Measurements from ENCODE around the gene HOXD10. TPM values are rescaled to one million over a fixed set of nuclear protein-coding genes. Genes with fewer than 3 reads are reported as not detected.

HOXD10 gene
- total RNA-seq, 1 donor from 2014 or later = not detected

DNA sequence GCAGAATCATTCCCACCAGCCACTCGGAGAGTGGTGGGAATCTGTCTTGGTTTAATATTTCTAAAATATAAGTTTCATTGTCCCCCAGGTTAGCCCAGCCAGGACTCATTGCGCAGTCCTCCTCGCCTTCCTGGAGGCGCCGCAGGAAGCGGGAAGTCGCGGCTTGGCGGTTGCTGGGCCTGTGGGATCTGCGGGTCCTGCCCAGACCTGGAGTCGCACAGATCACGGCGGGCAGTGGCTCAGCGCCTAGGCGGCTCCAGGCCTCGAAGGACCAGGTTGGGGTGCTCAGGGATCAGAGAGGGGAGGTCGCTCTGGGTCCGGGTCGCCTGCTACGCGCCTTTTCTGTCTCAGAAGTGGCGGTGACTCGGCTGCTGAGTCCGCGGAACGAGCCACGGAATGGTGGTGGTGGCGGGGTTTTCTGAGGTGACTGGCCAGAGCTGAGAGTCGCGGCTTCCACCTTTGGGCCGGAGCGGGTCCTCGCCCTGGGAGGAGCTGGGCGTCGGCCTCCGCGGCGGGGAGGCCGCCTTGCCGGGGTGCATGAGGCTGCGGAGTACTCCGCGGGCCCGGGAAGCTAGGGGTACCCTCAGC is 43.2 kb downstream of the HOXD10 start:
- Mint-ChIP-seq H3K36me3 (ENCODE audit: low read depth) (peaks cover 12% of the 10 kb centered on the region), H3K4me1 (ENCODE audit: low read depth) (peaks cover 6% of the 10 kb centered on the region), H3K27me3 (ENCODE audit: low read depth) (peaks cover 82% of the 10 kb centered on the region), H3K9me3 (ENCODE audit: low read depth) (peaks cover 7% of the 10 kb centered on the region), H3K4me3 (ENCODE audit: unreplicated experiment) (no peak overlapping the region), H3K27ac (ENCODE audit: unreplicated experiment) (no peak overlapping the region)
- TF ChIP-seq, protein P1, sequence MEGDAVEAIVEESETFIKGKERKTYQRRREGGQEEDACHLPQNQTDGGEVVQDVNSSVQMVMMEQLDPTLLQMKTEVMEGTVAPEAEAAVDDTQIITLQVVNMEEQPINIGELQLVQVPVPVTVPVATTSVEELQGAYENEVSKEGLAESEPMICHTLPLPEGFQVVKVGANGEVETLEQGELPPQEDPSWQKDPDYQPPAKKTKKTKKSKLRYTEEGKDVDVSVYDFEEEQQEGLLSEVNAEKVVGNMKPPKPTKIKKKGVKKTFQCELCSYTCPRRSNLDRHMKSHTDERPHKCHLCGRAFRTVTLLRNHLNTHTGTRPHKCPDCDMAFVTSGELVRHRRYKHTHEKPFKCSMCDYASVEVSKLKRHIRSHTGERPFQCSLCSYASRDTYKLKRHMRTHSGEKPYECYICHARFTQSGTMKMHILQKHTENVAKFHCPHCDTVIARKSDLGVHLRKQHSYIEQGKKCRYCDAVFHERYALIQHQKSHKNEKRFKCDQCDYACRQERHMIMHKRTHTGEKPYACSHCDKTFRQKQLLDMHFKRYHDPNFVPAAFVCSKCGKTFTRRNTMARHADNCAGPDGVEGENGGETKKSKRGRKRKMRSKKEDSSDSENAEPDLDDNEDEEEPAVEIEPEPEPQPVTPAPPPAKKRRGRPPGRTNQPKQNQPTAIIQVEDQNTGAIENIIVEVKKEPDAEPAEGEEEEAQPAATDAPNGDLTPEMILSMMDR (IDR thresholded peaks at IDR 0.05) = no peak
- DNase-seq (ENCODE audit: low spot score) = no peak

DNA sequence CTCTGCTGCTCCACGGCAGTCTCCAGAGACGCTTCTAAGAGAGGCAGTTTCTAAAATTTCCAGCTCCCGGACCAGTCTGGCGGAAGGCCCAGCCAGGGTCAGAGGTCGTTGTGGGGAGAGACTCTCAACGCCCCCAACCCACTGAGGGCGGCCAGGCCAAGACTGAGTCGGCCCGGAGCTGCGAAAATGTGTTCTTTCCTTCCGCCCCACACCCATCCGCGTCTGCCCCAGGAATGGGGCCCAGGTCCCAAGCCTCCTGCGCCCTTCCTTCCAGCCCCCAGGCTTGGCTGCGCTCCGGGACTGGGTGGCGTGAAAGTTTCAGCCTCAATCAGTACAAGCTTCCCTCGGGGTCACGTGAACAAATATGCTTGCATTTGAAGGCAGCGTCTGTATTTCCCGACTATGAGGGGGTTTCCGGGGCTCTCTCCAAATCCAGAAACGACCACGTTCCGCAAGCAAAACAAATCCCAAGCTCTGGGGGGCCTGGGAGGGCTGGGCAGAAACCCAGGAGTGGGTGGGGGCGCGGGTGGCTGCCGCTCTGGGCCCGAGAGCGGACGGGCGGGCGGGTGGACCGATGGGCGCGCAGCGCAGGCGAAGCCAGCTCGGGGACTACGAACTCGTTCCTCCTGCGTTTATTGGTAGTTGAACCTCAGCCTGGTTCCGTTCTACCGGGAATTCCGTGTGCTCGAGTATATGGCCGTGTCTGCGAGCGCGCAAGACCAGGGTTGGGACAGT is 43.8 kb downstream of the HOXD10 start:
- peaks cover 7% of the 10 kb centered on the region for H3K9me3 Mint-ChIP-seq (ENCODE audit: low read depth)
- no peak overlapping the region for H3K27ac Mint-ChIP-seq (ENCODE audit: unreplicated experiment)
- H3K36me3 Mint-ChIP-seq (ENCODE audit: low read depth) = peaks cover 12% of the 10 kb centered on the region
- H3K4me1 Mint-ChIP-seq (ENCODE audit: low read depth) = peaks cover 6% of the 10 kb centered on the region
- no peak overlapping the region for H3K4me3 Mint-ChIP-seq (ENCODE audit: unreplicated experiment)
- TF ChIP-seq, protein P1 (IDR thresholded peaks at IDR 0.05) = no peak
- no peak for DNase-seq (ENCODE audit: low spot score)
- H3K27me3 Mint-ChIP-seq (ENCODE audit: low read depth) = peaks cover 83% of the 10 kb centered on the region

DNA sequence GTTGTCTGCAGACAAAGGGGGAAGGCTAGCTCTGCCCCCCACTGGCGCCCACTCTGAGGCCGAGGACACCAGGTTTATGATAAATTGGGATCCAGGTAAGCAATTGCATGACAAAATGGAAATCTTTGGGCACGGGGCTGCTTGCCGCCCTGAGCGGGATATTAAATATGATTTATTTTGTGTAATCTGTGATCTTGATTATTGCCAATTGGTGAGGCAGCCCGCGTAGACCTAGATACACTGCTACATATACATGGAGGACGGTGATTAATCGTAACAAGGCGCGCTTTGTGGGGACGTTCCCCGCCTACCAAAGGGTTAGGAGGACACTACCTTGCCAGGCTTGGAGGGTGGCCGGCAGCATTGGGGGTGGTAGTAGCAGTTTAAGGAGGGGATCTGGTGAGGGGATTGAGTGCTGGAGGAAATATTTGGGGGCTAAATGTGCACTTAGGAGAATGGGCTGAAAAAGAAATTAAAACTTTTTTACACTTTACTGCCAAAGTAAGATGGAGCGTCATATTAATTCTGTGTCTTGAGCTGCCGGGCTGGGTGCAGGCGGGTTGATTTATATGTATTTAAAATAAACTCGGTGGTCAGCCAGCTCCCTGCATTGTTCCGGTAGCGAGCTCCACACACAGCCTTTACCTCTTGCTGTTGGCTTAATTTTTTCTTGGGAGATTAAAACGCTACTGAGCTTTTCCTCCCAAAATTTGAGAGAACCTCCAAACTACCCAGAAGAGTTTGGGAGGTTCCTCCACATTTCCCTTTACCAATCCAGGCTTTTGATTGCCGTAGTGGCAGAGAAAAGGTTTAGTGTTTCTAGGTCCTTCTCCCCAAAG is 44.6 kb downstream of the HOXD10 start:
- Mint-ChIP-seq H3K4me1 (ENCODE audit: low read depth) (peaks cover 6% of the 10 kb centered on the region), H3K4me3 (ENCODE audit: unreplicated experiment) (no peak overlapping the region), H3K36me3 (ENCODE audit: low read depth) (peaks cover 12% of the 10 kb centered on the region), H3K9me3 (ENCODE audit: low read depth) (peaks cover 7% of the 10 kb centered on the region), H3K27me3 (ENCODE audit: low read depth) (peaks cover 83% of the 10 kb centered on the region), H3K27ac (ENCODE audit: unreplicated experiment) (no peak overlapping the region)
- no peak for DNase-seq (ENCODE audit: low spot score)
- TF ChIP-seq, protein P1 (IDR thresholded peaks at IDR 0.05) = no peak

DNA sequence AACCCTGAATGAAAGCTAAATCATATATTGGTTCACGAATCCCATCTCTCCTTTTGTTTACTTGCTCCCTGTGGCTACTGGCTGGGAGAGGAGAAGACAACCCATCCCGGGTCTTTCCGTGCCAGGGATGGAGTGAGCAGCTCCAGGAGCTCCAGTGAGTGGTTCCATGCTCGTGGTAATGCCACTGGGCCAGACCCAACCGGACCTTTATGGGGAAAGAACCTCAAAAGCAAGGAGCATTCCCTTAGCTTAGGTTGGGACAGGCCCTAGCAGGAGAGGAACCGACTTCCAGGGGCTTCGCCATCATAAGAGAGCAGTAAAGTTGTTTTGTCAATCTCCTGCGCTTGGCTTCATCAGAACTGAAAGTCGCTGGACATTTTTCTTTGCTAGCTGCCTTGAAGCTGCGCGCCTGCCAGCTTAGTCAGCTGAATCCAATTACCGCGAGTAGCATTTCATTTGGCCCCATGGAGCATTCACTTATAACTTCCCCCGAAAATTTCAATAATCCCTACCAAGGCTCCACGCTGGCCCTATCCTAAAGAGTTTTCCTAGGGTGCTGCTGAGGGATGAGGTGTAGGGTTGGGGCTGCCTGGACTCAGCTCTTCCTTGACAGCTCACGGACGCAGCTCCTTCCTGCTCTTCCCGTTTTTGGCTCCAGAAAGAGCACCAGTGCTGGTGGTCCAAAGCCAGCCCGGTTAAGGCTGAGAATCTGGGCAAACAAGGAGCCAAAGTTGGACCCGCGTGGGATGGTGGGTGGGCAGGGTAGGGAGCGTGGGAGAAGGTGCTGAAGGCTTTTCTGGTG is 45.4 kb downstream of the HOXD10 start:
- TF ChIP-seq, protein P1 (IDR thresholded peaks at IDR 0.05) = no peak
- Mint-ChIP-seq H3K27me3 (ENCODE audit: low read depth) (peaks cover 84% of the 10 kb centered on the region), H3K4me1 (ENCODE audit: low read depth) (peaks cover 6% of the 10 kb centered on the region), H3K4me3 (ENCODE audit: unreplicated experiment) (no peak overlapping the region), H3K9me3 (ENCODE audit: low read depth) (peaks cover 7% of the 10 kb centered on the region), H3K36me3 (ENCODE audit: low read depth) (peaks cover 12% of the 10 kb centered on the region), H3K27ac (ENCODE audit: unreplicated experiment) (no peak overlapping the region)
- DNase-seq (ENCODE audit: low spot score) = no peak

Measured in chondrocyte (in vitro differentiated cells).